HL-60/S4 treated with retinoic acid at 250 ng/mL for 4 days and 3 days (cell line): ENCODE data around the gene PKP4.

ENCODE experiments used
- in situ Hi-C: fragments of 300-500 bp; cut with MboI; formaldehyde crosslinking; loops from 2 replicates; pipeline ENCODE4 v1.7.0; 2022; ENCODE audit warnings: low sequenced_read_pairs

The PKP4 gene

GRCh38 chr2:158530829-158531228 is 74.1 kb downstream of the PKP4 start:
- in situ Hi-C loops = no loop called here

GRCh38 chr2:158533009-158533408 is 76.3 kb downstream of the PKP4 start:
- in situ Hi-C loops = no loop called here

DNA sequence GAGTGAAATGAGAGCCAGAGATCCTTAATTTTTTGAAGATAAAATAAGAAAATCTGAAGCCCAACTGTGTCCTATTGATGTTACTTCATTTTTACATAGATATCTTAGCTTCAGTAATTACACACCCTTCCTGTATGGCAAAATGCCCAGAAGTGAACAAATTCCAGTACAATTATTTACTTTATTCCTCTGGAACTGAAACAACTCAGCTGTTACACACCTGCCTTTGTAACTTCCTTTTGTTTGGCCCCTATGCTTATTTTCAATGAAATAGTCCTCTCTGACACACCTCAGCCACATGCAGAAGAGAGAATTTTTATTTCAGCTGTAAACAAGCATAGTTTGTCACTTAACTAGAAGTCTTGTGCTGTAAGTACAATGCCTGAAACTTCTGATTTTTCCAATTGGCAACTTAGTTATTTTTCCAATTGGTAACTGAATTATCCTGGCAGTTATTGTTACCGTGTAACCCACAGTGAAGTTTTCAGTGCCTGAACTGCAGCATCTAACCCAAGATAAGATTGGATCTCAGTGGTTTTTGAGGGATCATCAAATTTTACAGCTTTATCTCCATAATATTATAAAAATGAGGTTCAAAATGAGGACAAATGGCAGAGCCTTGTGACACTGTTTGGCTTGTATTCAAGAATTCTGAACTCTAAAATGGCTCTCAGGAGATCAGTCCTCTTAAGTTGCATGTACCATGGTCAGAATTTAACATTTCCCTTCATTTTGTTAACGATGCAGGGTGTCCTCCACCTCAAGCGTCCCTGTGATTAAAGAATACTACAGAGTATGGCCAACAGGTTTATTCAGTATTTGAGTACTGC is 82.6 kb downstream of the PKP4 start:
- in situ Hi-C loops = no loop called here

GRCh38 chr2:158542577-158542976 is 85.8 kb downstream of the PKP4 start:
- in situ Hi-C loops = no loop called here

GRCh38 chr2:158543957-158544356 is 87.2 kb downstream of the PKP4 start:
- in situ Hi-C loops = no loop called here

DNA sequence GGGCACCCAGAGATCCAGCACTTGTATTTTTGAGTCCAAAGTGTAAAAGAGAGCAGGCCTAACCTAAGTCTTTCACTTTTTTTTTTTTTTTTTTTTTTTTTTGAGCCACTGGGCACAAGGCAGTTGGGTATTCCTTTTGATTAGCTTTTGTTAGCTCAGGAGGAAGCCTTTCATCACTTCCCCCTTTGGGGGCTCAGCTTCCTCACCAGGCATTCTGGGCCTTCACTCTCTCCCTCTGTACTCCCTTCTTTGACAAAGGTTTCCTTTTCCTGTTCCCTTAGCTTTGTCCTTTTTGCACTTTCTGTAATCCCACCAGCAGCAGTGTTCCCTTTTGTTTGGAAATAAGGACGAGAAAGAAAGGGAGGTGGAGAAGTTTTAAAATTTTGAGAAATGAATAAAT is 88.2 kb downstream of the PKP4 start:
- in situ Hi-C loops = no loop called here

DNA sequence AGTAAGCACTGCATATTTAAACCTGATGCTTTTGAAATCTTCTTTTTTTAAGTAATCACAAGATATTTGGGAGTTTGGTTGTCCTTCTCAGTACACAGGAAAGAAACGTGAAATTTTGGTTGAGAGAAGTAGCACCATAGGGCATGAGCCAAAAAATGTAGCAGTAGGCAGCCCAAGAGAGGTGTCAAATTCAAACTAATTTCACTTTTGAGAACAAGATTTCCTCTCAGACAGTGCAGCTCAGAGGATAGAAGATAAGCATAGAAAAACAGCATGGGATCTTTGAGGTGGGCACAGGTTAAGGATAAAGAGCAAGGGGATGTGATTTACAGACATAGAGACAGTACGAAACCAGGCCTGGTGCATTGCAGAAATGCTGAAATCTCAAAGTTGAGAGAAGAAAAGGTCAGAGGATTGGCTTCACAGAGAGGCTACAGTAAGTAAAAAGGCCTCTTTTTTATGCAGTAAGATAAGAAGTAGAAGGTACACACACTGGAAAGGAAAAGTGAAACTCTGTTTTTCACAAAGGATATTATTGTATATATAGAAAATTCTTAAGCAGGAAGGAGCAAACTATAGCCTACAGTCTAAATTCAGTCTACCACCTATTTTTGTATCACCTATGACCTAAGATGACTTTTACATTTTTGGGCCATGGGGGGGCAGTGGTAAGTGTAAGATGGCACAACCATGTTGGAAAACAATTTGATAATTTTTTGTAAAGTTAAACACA is 89.8 kb downstream of the PKP4 start:
- in situ Hi-C loops = no loop called here

- in situ Hi-C loops = no loop called here
These were observed 96.5 kb downstream of the PKP4 start for GRCh38 chr2:158553257-158553656.

DNA sequence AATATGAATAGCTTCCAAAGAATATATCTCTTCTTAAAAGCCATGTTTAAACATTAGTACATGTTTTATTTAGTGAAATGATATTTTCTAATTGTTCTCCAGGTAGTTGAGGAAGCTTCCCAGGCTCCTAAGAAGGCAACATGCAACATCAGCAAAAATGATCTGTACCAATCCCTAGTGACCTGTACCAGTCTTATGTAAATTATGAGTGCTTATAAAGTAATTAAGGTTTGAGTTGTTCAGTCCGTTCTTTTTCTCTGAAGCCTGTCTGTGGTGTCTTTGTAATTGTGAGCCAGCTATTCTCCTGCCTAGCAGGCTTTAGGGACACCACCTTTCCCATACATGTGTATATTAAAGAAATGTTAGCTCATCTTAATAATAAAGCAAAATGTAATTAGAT is 98.2 kb downstream of the PKP4 start:
- in situ Hi-C loops = no loop called here

DNA sequence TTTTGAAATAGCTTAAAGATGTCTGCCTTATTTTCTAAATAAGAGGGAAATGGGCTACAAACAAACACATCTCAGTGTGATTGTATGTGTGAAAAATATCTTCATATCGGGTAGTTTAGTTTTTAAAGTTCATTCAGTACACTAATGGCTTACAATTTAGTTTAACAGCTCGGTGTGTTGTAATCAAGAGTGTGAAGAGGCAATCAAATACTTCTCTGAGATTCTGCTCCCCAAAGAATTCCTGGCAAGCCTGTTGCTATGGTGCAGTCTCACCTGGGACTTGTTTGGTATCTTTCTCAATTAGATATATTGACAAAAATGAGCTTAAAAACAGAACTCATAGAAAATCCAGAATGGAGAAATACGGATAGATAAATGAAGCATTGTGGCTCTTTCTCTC is 99.4 kb downstream of the PKP4 start:
- in situ Hi-C loops = no loop called here

GRCh38 chr2:158557752-158558151 is 101.0 kb downstream of the PKP4 start:
- in situ Hi-C loops = no loop called here

GRCh38 chr2:158559252-158559651 is 102.5 kb downstream of the PKP4 start:
- in situ Hi-C loops = no loop called here

DNA sequence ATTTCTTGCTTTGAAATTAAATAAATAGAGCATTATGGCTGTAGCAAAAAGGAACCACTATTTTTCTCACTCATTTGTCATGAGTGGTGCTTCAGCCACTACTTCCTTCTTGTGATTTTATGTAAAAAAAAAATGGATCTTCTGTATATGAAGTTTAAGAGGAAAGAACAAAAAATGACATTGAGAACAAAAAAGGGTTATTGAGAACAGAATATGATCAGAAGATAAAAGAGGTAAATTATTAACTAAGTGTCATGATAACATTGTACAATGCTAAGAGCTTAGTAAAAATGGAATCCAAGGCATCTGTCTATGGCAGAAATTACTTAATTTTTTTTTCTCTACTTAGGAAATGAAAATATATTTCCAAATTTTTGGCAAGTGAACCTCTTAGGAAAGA is 103.5 kb downstream of the PKP4 start:
- in situ Hi-C loops = no loop called here

DNA sequence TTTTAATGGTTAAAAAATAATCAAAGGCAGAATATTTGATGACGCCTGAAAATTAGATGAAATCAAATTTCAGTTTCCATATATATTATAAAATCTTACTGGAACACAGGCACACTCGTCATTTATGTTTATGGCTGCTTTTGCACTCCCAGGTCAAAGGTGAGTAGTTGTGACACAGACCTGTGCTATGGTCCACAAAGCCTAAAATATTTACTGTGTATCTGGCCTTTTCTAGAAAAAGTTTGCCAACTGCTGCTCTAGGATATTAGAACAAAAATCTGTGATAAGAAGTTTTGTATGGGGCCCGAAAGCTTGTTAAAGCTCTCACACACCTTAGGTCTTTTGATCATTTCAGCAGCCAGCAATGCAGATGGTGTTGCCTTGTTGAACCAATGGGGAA is 104.3 kb downstream of the PKP4 start:
- in situ Hi-C loops = no loop called here

DNA sequence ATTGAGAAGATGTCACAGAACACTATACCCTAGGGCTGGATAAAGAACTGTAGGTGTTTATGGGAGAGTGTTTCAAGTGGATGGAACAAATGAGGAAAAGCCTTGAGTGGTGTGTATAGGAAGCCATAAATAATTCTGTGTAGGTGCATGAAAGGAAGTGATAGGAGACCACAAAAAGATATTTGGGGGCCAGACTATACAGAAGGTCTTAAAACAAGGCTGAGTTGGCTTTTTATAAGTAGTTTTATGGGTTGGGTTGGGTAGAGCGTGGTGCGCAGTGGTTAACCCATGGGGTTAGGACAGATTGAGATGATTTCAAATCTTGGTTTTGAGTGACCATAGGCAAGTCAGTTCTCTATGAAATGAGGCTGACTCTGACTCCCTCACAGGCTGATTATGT is 110.5 kb downstream of the PKP4 start:
- in situ Hi-C loops = no loop called here

DNA sequence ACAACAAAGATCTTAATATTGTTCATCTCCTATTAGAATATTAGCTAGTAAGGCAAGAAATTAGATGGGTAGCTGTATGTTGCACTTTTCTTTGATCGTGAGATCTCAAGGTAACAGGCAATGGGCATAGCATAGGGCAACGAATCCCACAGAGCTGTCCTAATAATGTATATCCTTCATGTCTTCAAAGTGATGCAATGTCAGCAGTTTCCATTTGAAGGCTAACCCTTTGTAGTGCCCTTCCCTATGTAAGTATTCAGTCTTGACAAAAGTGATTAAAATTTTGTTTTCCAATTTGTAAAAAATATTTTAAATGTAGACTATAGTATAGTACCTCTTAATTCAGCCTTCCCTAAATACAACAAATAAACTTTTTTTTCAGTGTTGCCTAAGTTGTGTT is 112.5 kb downstream of the PKP4 start:
- in situ Hi-C loops = no loop called here

- in situ Hi-C loops = no loop called here
These were observed 114.1 kb downstream of the PKP4 start for GRCh38 chr2:158570869-158571268.

DNA sequence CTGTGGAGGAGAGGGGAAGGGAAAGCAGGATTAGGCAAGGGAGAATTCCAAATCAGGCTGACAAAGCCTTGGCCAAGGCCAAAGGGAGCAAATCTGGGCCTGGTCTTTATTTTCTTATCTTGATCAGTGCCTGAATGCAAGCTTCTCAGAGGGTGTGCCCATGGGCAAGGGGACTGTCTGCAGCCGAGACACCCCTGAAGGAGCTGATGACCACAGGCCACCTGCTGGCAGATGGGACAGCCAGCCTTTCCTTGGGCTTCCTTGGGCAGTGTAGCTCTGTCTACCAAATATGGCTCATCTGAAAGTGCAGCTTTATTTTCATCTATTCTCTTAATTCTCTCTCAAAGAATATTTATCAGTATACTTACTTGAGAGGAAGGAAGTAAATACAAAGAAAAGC is 117.0 kb downstream of the PKP4 start:
- in situ Hi-C loops = no loop called here

- in situ Hi-C loops = no loop called here
These were observed 118.4 kb downstream of the PKP4 start for GRCh38 chr2:158575051-158575635.

DNA sequence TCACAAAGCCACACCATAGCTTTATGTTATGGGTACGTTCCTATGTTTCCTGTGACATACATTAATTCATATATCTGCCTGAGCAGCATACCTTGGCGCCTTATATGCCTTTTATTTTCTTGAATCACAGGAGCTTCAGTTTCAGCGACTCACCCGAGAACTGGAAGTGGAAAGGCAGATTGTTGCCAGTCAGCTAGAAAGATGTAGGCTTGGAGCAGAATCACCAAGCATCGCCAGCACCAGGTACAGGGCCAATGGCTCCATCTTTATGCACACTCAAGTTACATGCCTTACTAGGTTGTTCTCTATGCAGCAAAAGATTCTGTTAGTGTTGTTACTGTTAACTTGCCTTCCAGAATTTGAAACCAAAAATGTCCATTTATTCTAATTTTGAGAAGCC is 120.4 kb downstream of the PKP4 start:
- in situ Hi-C loops = no loop called here

GRCh38 chr2:158578703-158579330 is 122.1 kb downstream of the PKP4 start:
- in situ Hi-C loops = no loop called here

- in situ Hi-C loops = no loop called here
These were observed 123.2 kb downstream of the PKP4 start for GRCh38 chr2:158579928-158580327.
